ENCODE measurements around the gene FAHD2A.
"Not testable (repeated sequence)": the region's sequence is repeated elsewhere in the genome, so short reads cannot be mapped to it uniquely, and the experiment has no call there.

The FAHD2A gene

DNA sequence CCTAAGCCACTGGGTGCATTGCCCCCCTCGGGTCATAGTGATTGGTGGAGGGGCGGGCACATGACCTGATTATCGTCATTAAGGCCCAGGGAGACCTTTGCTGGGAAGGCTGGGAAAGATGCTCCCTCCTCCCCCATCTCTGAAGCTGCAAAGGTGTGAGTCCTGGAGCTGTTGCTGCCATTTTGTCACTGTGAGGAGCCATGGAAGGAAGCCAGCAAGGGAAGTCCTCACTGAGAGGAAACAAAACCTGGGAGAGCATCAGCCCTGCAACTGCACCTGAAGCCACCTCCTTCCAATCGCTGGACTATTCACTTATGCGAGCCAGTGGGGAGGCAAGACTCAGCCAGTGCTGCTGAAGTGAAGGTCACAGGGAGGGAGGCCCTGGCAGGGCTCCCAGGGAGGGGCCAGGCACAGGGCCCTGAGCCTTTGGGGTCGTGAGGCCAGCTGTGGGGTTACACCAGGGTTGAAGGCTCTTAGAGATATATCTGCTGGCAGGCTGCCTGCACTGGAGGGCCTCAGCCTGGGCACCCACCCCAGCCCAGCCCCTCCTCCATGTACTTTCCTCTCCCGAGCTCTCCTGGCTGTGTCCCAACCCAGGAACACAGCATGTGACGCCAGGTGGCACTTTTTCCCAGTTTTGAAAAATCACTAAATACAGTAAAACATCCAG, 10.7 kb upstream of the FAHD2A start:
- DNase-seq = no peak

DNA sequence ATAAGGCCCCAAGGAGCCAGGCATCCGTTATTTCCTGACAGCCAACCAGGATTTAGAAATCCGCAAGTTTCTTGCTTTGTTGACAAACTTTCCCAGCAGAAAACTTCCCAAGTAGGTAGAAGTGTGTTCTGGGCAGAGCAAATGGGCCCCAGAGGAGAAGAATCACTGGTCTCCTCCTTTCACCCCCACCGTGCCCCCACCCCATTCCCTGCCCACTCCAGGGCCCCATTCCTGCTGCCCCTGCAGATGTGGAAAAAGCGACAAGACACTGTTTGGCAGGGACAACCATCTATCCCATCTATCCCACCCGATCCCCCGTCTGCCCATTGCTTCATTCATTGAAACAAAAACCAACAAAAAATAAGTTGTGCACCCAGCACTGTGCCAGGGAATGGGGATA, 10.2 kb upstream of the FAHD2A start:
- DNase-seq = no peak

DNA sequence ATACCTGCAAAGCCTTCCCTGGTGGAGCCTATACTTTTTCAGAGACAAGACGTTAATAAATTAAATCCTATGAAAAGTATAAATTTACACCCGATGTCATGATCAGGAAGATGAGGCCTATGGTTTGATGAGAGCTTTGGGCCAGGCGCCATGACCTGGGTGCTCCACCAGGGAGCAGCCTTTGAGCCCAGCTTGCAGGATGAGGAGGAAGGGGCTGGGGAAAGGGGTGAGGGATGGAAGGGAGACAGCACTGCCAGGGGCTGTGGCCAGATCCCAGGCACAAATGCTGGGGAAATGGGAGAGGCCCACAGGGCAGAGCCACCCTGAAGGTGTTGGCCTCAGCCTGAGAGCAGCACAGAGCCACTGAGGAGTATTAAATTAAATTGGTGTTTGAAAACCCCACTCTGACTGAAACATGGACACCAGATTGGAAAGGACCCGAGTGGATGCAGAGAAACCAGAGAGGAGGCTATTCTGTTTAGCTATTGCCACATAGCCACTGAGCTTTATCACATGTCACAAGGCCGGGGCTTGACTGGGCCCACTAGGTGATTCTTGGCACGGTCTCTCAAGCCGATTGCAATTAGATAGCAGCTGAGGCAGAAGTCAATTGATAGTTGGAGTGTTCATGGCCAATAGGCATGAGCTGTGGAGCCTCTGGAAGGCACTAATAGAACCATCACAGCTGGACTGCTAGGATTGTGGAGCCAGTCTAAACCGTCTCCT, 9.6 kb upstream of the FAHD2A start:
- no peak for DNase-seq

DNA sequence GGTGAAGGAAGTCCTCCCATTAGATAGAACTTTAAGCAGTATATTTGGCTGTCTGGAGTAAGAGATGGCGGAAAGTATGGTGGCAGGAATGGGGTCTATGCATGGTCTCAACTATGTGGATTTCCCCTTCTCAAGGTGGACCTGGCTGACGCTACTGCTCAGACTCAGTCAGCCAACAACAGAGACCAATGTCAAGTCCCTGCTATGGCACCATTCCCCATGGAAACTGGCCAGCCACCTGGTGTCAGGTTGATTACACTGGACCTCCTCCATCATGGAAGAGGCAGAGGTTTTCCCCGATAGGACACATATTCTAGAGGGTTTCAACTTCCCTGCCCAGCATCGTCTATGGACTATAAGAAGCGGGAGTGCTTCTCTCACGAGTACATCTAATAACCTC, 8.6 kb upstream of the FAHD2A start:
- no peak for DNase-seq

DNA sequence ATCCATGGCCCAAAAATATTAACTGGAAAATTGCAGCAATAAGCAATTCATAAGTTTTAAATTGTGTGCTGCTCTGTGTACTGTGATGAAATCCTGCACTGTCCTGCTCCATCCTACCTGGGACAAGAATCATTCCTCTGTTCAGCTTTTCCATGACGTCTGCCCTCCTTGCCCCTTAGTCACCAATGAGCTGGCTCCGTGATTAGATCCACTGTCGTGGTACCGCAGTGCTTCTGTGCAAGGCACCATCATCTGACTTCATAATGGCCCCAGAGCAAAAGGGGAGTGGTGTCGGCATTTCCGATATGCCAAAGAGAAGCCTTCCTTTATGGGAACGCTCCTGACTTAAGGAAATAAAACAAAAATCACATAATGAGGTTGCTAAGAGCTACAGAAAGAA, 3.4 kb upstream of the FAHD2A start:
- DNase-seq = no peak

DNA sequence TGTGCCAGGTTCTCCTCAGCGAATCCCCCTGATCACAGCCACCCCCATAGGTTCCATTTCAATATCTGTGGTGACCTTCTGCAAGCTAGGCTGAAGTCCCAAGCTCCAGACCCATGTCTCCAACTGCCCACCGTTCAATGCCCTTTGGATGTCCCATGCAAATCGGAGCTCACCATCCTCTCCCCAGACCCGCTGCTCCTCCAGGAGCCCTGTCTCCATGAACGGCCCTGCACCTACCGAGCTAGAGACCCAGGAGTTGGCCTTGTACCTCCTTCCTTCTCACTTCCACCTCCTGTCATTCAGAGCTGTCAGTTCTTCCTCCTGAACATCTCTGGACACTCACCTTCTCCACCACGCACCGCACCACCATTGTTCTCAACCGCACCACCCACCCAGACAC, 1.0 kb upstream of the FAHD2A start:
- no peak for DNase-seq

DNA sequence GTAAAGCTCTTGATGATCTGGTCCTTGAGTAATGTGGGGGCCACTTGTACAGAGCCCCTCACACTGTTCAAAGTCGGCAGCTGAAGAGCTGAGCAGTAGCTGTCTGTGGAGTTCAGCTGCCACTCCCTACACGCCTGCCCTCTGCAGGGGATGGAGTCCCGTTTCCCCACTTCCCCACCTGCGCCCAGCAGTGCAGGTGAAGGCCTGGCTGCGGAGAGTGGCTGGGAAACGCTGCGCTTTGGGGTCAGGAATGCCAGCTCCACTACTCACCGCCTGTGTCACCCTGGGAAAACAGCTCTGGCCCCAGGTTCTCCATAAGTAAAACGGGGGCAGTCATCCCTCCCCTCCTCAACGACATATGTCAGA, 521 bp upstream of the FAHD2A start:
- DNase-seq = not testable (repeated sequence)

DNA sequence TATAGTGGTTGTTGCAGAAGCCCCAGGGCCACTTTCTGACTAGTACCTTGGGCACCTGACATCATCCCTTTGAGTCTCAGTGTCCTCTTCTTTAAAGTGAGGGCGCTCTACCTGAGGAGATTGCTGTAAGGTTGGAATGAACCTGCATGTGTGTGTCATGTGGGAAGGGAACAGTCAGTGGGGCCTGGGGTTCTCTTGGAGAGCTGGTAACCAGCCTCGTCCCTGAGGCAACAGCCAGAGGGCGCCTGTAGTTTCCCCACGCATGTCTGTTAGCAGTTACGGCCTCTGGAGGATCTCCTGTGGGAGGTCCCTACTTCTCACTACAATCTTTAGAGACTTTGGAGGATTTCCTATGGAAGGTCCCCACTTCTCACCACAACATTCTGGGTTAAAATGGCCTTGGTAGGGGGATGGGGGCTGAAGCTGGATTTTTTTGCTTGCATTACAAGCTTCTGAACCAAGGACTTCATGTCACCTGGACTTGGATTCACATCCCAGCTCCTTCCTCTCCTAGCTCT, 755 bp downstream of the FAHD2A start:
- DNase-seq = not testable (repeated sequence)

DNA sequence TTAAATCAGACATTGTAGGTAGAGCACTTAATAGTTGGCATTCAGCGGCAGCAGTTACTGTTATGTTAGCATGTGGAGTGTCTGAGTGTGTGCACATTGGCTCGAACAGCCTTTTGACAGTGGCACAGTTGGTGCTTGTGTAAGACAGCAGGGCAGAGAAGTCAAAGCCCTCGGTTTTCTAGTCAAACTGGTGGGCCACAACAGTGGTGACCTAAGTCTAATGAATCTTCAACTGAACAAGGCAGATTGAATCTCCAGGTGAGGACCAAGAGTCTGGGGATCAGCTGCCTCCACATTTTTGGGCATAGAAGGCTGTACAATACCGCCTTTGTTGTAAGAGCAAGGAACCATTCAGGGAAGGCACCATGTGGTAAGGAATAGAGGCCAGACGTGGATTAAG, 1.3 kb downstream of the FAHD2A start:
- not testable (repeated sequence) for DNase-seq

DNA sequence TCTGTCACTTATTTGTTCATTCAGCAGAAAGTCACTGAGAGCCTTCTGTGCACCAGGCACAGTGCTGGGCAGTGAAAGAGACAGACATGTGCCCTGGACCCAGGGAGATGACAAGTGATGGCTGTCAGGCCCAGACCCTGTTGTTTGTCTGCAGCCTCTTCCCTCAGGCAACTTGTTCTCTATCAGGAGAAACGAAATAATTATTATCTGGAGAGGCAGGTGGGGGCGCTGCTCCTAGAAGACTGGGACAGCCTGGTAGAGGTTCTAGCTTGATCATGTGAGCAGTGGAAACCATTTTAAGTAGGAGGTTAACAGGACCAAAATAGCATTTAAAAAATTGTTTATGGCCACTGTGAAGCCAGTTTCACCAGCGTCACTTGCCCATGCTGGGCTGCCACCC, 2.2 kb downstream of the FAHD2A start:
- DNase-seq = not testable (repeated sequence)

DNA sequence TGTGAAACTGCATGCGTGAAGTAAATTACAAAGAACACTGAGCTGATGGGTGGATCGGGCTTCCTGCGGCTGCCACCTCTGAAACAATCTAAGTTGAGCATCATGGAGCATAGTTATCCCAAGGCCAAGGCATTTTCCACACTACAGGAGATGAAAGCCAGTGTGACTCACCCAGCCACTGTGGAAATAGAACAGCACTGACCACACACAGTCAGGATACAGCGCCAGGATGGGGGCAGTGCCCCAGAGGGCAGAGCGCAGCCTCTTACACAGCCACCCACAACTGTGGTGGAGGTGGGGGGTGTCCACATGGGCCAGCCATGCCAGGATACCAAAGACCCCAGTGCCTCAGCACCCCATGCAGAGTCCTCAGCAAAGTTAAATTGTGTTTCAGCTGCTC, 8.7 kb downstream of the FAHD2A start:
- not testable (repeated sequence) for DNase-seq

DNA sequence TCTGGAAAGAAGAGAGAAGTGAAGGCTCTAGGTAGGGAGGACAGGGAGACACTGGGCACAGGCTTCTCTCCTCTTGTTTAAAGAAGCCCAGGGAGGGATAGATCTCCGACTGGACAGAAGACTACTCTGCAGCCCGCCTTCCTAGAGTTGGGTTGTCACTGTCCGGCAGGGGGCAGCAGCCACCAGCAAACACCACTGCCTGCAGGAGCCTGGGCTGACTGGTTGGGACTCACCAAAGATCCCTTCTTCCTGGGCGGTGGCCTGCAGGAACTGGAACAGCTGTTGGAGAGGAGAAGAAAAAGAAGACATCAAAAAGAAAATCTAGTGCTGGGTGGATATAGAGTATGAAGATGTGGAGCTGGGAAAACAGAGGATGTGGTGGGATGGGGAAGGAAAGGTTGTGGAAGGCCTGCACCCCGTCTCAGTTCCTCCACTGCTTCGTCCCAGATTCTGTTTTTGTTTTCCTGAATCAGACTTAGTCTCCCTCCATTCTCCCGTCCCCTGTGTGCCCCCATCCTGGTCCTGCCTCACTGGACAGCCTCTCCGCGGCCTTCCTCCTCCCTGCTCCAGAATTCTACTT, 11.6 kb downstream of the FAHD2A start:
- DNase-seq = peak; percentile 52

DNA sequence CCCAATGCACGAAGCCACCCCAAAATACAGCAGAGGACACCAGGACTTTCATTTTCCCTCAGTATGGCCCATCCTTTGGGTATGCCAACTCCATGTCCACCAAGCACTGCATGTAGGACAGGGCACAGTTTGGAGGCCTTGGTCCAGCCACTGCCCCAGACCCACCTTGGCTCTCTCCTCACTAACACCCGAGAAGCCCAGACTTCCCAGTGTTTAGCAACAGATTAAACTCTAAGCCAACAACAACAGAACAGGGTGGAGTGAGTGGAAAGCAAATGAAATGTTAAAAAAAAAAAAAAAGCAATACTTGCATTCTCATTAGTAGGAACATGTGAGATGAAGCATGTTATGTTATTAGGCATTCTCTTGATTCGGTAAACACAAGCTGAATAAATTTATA, 12.6 kb downstream of the FAHD2A start:
- not testable (repeated sequence) for DNase-seq

DNA sequence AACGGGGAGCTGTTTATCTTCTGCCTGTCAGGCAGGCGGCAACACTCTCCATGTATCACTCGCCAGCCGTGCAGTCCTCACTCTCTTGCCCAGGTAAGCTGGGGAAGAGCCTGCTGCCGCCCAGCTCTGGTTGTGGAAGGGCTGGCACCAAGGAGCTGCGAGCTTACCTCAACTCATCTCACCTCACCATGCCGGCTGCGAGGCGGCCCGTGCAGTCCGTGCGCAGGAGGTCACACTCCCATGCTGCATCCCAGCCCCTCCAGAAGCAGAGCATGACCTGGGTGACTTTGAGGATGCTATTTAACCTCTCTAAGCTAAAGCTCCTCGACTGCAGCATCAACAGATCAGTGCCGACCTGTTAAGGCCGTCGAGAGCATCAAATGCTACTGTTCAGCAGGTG, 13.1 kb downstream of the FAHD2A start:
- not testable (repeated sequence) for DNase-seq

DNA sequence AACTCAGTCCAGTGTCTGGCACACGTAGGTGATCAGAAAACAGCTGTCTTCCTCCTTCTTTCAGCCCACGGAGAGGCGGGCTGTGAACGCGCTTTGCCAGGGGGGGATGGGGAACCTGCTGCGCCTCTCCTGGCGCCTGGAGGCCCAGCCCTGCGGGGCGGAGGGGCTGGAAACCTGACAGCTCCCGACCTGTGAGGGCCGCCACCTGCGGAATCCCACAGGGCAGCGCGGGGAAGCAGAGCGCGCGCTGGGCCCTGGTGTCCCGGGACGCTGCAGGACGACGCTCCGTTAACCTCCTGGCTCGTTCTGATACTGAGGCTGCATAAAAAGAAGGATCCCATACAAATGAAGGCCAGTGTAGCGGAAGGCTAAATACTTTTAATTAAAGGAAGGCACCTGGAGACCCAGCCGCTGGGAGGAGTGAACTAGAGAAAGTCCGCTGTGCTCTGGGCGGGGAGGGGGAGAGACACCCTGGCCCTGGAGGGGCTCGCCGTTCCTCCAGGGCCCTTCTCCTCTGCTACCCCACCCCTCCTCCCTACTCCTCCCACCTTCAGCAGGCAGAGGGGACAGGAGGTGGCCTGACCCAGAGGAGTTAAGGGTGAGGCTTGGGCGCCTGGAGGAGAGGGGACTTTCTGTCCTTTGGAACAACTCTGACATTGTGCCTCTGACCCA, 24.8 kb downstream of the FAHD2A start:
- DNase-seq = not testable (repeated sequence)

DNA sequence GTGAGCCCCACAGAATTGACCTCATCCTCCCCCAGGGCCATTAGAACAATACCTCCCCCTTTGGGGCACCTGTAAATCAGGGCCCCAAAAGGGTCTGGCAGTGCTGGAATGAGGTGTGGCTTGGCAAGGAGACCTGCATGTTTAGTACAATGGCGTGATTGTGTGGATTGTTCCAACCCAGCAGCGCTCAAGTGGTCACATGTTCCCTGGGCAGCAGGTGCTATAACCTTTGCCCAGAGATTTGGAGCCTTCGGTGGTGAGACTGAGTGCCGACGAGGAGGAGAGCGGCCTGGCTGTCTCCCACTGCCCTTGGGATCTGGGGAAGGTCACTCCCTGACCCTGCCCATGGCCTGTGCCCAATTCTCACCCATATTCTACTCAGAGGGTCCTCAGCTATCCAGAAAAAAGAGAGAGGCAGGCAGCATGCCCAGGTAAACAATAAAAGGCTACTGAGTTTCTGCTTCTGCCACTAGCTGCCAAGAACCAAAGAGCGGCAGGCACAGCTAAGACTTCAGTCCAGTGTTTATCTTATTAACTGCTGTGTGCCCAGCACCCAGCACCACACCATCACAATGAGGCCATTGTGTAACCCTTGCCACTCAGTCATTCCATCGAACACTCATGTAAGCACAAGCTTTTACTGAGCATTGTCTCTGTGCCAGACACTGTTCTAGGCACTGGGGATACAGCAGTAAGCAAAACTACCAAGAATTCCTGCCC, 27.4 kb downstream of the FAHD2A start:
- DNase-seq = not testable (repeated sequence)

DNA sequence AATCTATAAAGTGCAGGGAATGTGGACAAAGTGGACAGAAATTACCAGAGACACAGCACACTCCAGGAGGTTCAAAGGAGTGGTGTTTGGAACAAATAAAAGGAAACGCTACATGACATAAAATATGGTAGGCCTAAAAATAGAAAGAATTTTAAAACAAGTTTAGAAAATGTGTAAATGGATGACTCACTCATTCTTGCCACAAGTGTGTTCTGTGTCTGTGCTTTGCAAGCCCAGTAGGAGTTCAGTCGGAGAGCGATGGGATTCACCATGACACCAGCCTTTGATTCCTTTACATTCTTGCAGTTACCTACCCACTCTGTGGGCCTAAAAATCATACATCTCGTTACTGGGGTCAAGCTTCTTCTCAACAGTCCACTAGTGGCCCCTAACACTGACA, 30.9 kb downstream of the FAHD2A start:
- not testable (repeated sequence) for DNase-seq

DNA sequence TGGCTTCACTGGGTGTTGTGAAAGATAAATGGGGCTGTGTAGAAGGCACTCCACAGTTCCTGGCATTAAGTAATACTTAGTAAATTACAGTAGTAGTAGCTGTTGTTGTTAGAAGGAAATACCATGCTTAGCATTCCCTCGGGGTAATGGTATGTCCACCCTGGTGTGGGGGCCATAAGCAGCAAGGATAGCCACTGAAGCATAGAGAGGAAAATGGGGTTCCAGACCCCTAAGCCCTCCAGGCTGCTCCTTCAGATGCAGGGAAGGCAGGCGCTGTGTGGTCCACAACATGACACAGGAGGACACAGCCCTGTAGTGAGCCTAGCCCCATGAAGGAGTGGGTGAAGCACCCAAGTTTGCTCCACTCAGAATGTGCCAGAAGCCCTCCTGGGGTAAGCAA, 31.5 kb downstream of the FAHD2A start:
- DNase-seq = not testable (repeated sequence)

DNA sequence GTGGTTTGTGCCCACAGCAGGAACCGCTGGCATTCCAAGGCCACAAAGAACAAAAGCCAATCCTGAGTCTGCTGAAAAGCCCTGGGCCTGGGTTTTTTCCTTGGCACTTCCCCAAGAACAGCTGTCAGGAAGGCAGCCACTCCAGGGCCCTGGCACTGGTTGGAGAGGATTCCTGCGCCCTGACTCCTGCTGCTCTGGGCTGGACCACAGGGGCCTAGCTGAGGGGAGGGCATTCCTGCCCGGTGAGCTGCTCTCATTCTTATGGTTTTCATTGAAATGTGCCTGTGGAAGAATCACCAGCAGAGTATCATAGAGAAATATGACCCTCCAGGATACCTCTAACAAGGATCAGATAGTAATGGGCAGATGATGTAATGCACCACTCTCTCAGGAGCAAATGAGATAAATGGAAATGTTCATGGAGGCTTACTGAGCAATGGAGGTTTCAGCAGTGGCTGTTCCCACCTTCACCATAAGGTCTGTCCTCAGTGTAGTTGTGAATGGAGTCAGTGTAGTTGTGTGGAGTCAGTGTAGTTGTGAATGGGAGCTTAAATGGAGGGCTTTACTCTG, 32.1 kb downstream of the FAHD2A start:
- DNase-seq = not testable (repeated sequence)

DNA sequence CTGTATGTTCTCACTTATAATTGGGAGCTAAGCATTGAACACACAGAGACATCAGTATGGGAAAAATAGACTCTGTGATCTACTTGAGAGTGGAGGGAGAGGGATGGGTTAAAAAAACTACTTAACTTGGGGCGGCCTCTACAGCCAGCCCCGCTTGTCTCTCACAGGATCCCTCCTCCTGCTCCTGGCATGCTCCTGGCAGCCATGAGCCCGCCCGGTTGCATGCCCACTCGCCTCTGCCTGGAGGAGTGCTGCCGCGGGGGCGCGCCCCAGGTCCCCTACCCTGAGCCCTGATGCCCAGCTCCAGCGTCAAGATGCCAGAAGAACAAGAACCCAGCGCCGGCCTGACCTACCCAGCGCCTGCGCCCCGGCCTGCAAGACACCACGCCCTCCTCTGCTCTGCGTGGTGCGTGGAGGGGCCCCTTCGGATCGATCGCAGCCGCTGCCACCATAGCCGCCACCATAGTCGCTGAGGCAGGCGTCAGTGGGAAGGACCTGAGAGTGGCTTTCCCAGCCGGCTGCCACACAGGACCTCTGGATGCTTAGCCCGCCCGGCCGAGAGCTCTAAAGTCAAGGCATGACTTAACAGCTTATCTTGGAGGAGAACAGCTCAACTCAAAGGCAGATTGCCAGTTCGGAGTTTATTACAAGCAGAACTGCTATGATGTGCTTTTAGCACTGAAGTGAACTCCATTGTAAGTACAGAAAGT, 32.8 kb downstream of the FAHD2A start:
- DNase-seq = not testable (repeated sequence)

DNA sequence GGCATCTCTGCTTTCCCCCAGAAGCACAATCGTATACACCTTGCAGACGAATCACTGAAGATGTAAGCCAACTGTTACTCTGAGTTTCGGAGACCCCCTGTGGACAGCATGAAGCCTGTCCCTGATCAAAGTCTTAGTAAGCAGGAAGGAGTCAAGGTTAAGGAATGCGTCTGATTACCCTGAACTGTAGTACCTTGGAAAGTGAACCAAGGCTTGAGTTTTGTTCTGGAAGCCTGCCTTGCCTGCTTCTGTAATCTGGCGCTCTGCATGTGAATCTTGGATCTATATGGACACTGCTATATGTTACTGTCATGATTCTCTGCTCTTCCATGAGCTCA, 33.3 kb downstream of the FAHD2A start:
- not testable (repeated sequence) for DNase-seq
